Epithelial cell of esophagus (primary cell): Measurements from ENCODE around the gene GPATCH1.

Experiments used
- DNase-seq: peaks from one replicate; pipeline ENCODE4 v3.0.0; 2010; ENCODE audit warnings: low read depth
- H3K4me3 ChIP-seq: 2 replicates; pipeline ENCODE4 v1.5.1; 2011; ENCODE audit warnings: mild to moderate bottlenecking, low read length, control low read depth
- CTCF ChIP-seq: IDR thresholded peaks from 2 replicates; pipeline ENCODE4 v1.5.1; 2011; ENCODE audit warnings: low read depth, mild to moderate bottlenecking, low read length, control low read depth, inconsistent platforms; ENCODE audit not compliant: insufficient read depth; ENCODE audit errors: missing control alignments

The GPATCH1 gene

DNA sequence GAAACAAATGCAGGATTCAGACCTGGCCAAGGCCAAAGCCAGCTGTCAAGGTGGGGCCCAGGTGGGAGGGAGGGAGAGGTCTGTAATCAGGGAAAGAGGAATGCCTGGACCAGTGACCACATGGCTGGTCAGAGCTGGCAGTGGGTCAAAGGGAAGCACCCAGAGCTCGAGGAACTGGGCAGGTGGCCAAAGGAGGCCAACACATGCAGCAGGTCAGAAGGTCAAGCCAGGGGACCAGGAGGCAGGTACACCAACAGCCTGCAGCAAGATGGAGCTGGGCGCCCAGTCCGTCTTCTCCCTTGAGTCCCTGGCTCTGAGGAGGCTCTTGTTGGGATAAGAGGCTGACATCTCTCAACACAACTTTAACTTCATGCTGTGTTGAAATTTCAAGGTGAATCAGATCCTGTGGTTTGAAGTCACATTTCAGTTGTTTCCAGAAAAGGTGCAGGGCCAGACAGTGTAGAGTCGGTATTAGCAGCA, 17.1 kb downstream of the GPATCH1 start:
- TF ChIP-seq CTCF, result no peak
- DNase-seq, result peak; percentile 84
- no peak overlapping the region for H3K4me3 ChIP-seq

DNA sequence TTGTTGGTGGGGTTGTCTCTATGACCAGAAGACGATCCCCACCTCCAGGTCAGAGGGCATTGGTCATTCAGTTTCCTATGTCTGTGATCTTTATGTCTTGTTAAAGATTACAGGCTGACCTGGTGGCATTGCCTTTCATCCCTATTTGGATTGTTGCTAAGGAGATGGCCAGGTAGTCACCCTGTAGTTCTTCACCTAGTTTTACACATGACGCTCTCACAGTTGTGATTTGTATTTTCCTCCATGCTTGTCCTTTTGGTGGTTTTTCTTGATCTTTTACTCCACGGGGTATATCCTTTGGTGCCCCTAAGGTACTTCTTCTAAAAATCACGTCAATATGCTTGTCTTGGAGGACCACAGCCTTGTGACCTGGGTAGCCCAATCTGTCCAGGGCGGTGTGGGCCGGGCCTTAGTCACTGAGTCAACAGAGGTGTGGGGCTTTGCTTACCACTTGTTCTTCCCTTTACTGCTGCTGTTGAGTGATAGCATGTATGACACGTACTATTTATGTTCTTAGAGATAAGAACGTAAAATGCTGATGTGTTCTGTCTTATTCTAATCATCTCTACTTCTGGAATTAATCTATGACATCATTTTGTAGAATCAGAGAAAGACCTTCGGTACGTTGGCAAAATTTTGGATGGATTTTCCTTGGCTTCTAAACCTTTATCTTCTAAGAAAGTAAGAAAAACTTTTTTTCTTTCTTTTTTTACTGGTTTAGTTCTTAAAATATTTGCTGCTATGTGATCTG, 20.1 kb downstream of the GPATCH1 start:
- TF ChIP-seq CTCF, result no peak
- peak; percentile 60 for DNase-seq

GRCh38 chr19:33102893-33103292, 21.9 kb downstream of the GPATCH1 start:
- DNase-seq, result no peak
- TF ChIP-seq CTCF, result no peak
- no peak overlapping the region for H3K4me3 ChIP-seq

More for the DNA sequence above, 20.1 kb downstream of the GPATCH1 start:
- H3K4me3 ChIP-seq, result no peak overlapping the region

- H3K4me3 ChIP-seq, result no peak overlapping the region
- DNase-seq, result no peak
- no peak for TF ChIP-seq CTCF
Measured at GRCh38 chr19:33108161-33108560, 27.2 kb downstream of the GPATCH1 start.

- TF ChIP-seq CTCF, result no peak
- DNase-seq, result no peak
- H3K4me3 ChIP-seq, result no peak overlapping the region
Measured at GRCh38 chr19:33110137-33110910, 29.3 kb downstream of the GPATCH1 start.

DNA sequence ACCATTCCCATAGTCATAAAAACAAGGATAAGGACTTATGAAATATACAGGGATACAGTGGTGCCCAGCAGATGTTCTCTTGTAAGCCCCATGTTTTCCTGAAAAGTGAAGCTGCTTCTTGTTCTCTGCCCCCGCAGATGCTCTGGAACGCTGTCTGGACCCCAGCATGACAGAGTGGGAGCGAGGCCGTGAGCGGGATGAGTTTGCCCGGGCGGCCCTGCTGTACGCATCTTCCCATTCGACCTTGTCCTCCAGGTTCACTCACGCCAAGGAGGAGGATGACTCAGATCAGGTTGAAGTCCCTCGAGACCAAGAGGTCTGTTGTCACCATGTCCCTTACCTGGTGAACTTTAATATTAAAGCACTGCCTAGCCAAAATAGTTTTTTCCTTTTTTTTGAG, 30.6 kb downstream of the GPATCH1 start:
- H3K4me3 ChIP-seq, result no peak overlapping the region
- DNase-seq, result no peak
- TF ChIP-seq CTCF, result no peak
